Fibroblast of lung (primary cell): Measurements from ENCODE around the gene BAIAP3.
"Not testable (repeated sequence)": the region's sequence is repeated elsewhere in the genome, so short reads cannot be mapped to it uniquely, and the experiment has no call there.

ENCODE experiments used
- CTCF ChIP-seq, 2 donors: IDR thresholded peaks in 1 of 2; conservative IDR thresholded peaks in 1 of 2; 1 replicate in 1 of 2; 2 replicates in 1 of 2; pipeline ENCODE4 v1.5.1; 2011 to 2012; ENCODE audit warnings: low read length in 2 of 2, control low read depth in 1 of 2, inconsistent platforms in 1 of 2, low read depth in 1 of 2, mild to moderate bottlenecking in 1 of 2
- EZH2 ChIP-seq: IDR thresholded peaks from 2 replicates; pipeline ENCODE4 v1.5.1; 2012; ENCODE audit warnings: low read length, control low read depth, mild to moderate bottlenecking; ENCODE audit errors: missing control alignments

GRCh38 chr16:1328961-1329360 is 4.5 kb upstream of the BAIAP3 start:
- not testable (repeated sequence) for TF ChIP-seq CTCF (conservative IDR thresholded peaks at IDR 0.05 in 1 of 2, IDR thresholded peaks at IDR 0.05 in 1 of 2; ENCODE audit: low read depth in 1 of 2, low read length in 2 of 2); EZH2
